HG03095 (cell line): ENCODE data around the gene ABCF3.
A peak's percentile ranks its signal among the peaks of the same experiment; 100 is the strongest.
"Not testable (repeated sequence)": the region's sequence is repeated elsewhere in the genome, so short reads cannot be mapped to it uniquely, and the experiment has no call there.

Source experiments
- ATAC-seq: cut with Tn5 transposase; IDR thresholded peaks from one replicate; pipeline ENCODE4 v1.9.1; 2021; ENCODE audit warnings: moderate library complexity; ENCODE audit not compliant: unreplicated experiment

ABCF3 gene

GRCh38 chr3:184186184-184186901 lies at the start of gene ABCF3:
ABCF3 (plus strand) TSS chr3:184186199; CDS start chr3:184186208, 9 bp downstream.
- peak; percentile 7 for ATAC-seq

GRCh38 chr3:184140436-184140835 lies 45.6 kb upstream of the ABCF3 start:
- no peak for ATAC-seq

GRCh38 chr3:184142199-184142598 lies 43.8 kb upstream of the ABCF3 start:
- ATAC-seq, result no peak

GRCh38 chr3:184143327-184143726 lies 42.7 kb upstream of the ABCF3 start:
- no peak for ATAC-seq

GRCh38 chr3:184144505-184144904 lies 41.5 kb upstream of the ABCF3 start:
- no peak for ATAC-seq

- no peak for ATAC-seq
Observed at GRCh38 chr3:184145111-184145524, 40.9 kb upstream of the ABCF3 start.

GRCh38 chr3:184145751-184146270 lies 40.2 kb upstream of the ABCF3 start:
- ATAC-seq, result no peak

- no peak for ATAC-seq
Observed at GRCh38 chr3:184148076-184148475, 37.9 kb upstream of the ABCF3 start.

- no peak for ATAC-seq
Observed at GRCh38 chr3:184149123-184149522, 36.9 kb upstream of the ABCF3 start.

GRCh38 chr3:184149770-184150169 lies 36.2 kb upstream of the ABCF3 start:
- not testable (repeated sequence) for ATAC-seq

GRCh38 chr3:184154885-184155643 lies 30.9 kb upstream of the ABCF3 start, which contains the start of gene DVL3:
DVL3 (plus strand) TSS chr3:184155377; CDS start chr3:184155636, 259 bp downstream.
- ATAC-seq, result peak; percentile 80

- ATAC-seq, result peak; percentile 31
Observed at GRCh38 chr3:184155644-184156521, 30.1 kb upstream of the ABCF3 start.

GRCh38 chr3:184156522-184156955 lies 29.5 kb upstream of the ABCF3 start:
- ATAC-seq, result no peak

- ATAC-seq, result no peak
Observed at GRCh38 chr3:184157206-184157605, 28.8 kb upstream of the ABCF3 start.

- ATAC-seq, result no peak
Observed at GRCh38 chr3:184158404-184158803, 27.6 kb upstream of the ABCF3 start.

- no peak for ATAC-seq
Observed at GRCh38 chr3:184160456-184160855, 25.5 kb upstream of the ABCF3 start.

GRCh38 chr3:184162571-184163070 lies 23.4 kb upstream of the ABCF3 start:
- not testable (repeated sequence) for ATAC-seq

- ATAC-seq, result no peak
Observed at GRCh38 chr3:184164648-184165330, 21.2 kb upstream of the ABCF3 start.

- no peak for ATAC-seq
Observed at GRCh38 chr3:184165543-184165942, 20.5 kb upstream of the ABCF3 start.

GRCh38 chr3:184166671-184167070 lies 19.3 kb upstream of the ABCF3 start:
- no peak for ATAC-seq
